Measurements from ENCODE around the gene APBB1IP. TPM values are rescaled to one million over a fixed set of nuclear protein-coding genes. Genes with fewer than 3 reads are reported as not detected.
"Not testable (repeated sequence)": the region's sequence is repeated elsewhere in the genome, so short reads cannot be mapped to it uniquely, and the experiment has no call there.

The APBB1IP gene
- polyA plus RNA-seq, 2 of the 4 experiments (the other 2 are of a cell fraction), result 0.96 to 9.2 TPM

DNA sequence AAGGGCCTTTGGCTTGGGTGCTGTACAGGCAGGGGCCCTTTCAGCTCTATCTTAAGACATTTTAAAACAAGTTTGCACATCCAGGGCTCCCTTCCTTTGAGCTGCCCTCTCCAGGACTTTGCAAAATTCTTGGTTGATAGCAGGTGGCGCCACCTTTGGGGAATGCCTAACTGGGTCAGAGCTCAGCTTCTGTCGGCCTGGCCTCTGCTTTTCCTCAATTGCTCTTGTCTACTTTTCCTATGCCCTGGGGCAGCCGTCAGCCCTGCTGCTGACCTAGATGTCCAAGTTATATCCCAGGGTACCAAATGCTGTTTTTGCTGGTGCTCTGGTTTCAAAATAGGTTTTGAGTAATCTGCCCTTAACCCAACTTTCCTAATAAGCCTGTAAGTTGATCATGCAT lies 65.8 kb downstream of the APBB1IP start (continued):
- peak; percentile 25; the same call in 1 of the 3 replicates for TF ChIP-seq CTCF (IDR thresholded peaks at IDR 0.05)
- no peak for TF ChIP-seq ZFP36 (IDR thresholded peaks at IDR 0.05; ENCODE audit: borderline replicate concordance, partially characterized antibody)
- TF ChIP-seq ESRRA (IDR thresholded peaks at IDR 0.05; ENCODE audit: borderline replicate concordance, low read length), result no peak
- no peak for TF ChIP-seq RCOR1 (IDR thresholded peaks at IDR 0.05; ENCODE audit: low read depth, low read length)
- no peak for TF ChIP-seq GATA3 (IDR thresholded peaks at IDR 0.05; ENCODE audit: borderline replicate concordance)
- TF ChIP-seq FOSB (CRISPR knock-in tag; IDR thresholded peaks at IDR 0.05), result no peak
- no peak for TF ChIP-seq RNF2 (IDR thresholded peaks at IDR 0.05; ENCODE audit: borderline replicate concordance, low read depth)
- no peak for TF ChIP-seq POLR2AphosphoS2 (conservative IDR thresholded peaks at IDR 0.05; ENCODE audit: low read length)

GRCh38 chr10:26504429-26504828 lies 66.3 kb downstream of the APBB1IP start:
- WGBS (ENCODE audit: missing lambda C conversion rate), result 85% methylated on average over 10 of the region's 10 CpGs
- H3K4me3 ChIP-seq; FAIRE-seq; H3K9me3 ChIP-seq; ATAC-seq; DNase-seq (ENCODE audit: low read depth in 1 of 2, low spot score in 1 of 2); H3K4me1 ChIP-seq; H3K27ac ChIP-seq; POLR2A ChIA-PET; H3K4me2 ChIP-seq: not testable (repeated sequence)
- CTCF ChIA-PET, result interaction anchor here (0.7 to 1.8 kb wide), 6 partner anchors 11 to 160 kb away, joined by 3 to 10 read pairs (median 4); no protein-coding TSS in a partner anchor

DNA sequence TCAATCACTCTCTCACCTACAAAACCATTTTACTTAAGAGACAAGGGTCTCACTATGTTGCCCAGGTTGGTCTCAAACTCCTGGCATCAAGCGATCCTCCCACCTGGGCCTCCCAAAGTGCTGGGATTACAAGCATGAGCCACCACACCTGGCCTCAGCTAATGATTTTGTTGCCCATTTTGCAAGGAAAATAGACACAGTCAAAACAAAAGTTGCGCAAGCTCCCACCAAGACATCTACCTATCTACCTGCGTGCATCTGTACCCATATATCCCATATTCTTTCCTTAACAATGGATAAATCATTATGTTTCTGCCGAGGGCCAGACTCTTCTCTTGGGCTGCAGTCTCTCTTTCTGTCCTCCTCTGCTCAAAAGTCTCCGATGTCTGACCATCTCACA lies 67.3 kb downstream of the APBB1IP start:
- ATAC-seq, result no peak
- no peak overlapping the region for H3K27ac ChIP-seq
- no peak overlapping the region for H3K4me2 ChIP-seq
- no peaks in the 10 kb centered on the region for H3K9me3 ChIP-seq
- CTCF ChIA-PET, result no interaction called here
- H3K4me3 ChIP-seq, result no peak overlapping the region
- TF ChIP-seq BCL3 (IDR thresholded peaks at IDR 0.05) (no peak), EHF (CRISPR knock-in tag; IDR thresholded peaks at IDR 0.05) (no peak), CEBPB (IDR thresholded peaks at IDR 0.05) (peak; percentile 48 to 51; a peak in 2 of 4 replicates), HOXB13 (CRISPR knock-in tag; IDR thresholded peaks at IDR 0.05; ENCODE audit: low read depth) (no peak)
- H3K4me1 ChIP-seq, result no peaks in the 10 kb centered on the region
- 81% methylated on average over 5 of the region's 5 CpGs for WGBS (ENCODE audit: missing lambda C conversion rate)
- no peak for DNase-seq (ENCODE audit: low read depth in 1 of 2, low spot score in 1 of 2)
- POLR2A ChIA-PET, result no interaction called here
- no peak for FAIRE-seq

DNA sequence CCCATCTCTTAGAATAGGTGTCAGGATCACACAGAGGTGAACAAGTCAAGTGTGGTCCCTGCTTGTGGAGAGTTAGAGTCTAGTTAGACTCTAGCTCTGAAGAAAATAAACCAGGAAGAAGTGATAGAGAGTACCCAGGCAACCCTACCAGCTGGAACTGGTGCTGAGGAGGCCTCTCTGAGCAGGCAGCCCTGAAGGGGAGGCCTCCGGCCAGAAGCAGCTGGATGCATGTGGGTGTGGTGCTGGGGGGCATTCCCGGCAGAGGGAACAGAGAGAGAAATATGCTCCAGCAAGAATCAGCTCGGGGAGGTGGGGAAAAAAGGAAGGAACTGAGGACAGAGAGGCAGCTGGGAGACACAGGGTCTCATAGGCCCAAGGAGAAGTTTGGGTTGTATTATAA lies 68.6 kb downstream of the APBB1IP start:
- H3K27ac ChIP-seq, result peak overlapping the region in 1 of 2 experiments; percentile 59; a peak in 3 of 6 replicates
- no peak for ATAC-seq
- no peak for TF ChIP-seq JUN (IDR thresholded peaks at IDR 0.05)
- TF ChIP-seq, protein P1, sequence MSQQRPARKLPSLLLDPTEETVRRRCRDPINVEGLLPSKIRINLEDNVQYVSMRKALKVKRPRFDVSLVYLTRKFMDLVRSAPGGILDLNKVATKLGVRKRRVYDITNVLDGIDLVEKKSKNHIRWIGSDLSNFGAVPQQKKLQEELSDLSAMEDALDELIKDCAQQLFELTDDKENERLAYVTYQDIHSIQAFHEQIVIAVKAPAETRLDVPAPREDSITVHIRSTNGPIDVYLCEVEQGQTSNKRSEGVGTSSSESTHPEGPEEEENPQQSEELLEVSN (IDR thresholded peaks at IDR 0.05; ENCODE audit: borderline replicate concordance, low read depth), result no peak
- no peak for TF ChIP-seq CHD2 (IDR thresholded peaks at IDR 0.05; ENCODE audit: low read length, partially characterized antibody)
- TF ChIP-seq, protein P2, sequence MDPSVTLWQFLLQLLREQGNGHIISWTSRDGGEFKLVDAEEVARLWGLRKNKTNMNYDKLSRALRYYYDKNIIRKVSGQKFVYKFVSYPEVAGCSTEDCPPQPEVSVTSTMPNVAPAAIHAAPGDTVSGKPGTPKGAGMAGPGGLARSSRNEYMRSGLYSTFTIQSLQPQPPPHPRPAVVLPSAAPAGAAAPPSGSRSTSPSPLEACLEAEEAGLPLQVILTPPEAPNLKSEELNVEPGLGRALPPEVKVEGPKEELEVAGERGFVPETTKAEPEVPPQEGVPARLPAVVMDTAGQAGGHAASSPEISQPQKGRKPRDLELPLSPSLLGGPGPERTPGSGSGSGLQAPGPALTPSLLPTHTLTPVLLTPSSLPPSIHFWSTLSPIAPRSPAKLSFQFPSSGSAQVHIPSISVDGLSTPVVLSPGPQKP (IDR thresholded peaks at IDR 0.05; ENCODE audit: low read depth, low read length), result no peak
- TF ChIP-seq NPAS2 (CRISPR knock-in tag; IDR thresholded peaks at IDR 0.05; ENCODE audit: borderline replicate concordance), result no peak
- TF ChIP-seq SMC3 (IDR thresholded peaks at IDR 0.05), result no peak
- TF ChIP-seq RARB (CRISPR knock-in tag; IDR thresholded peaks at IDR 0.05), result no peak
- no peak for TF ChIP-seq BHLHE40 (IDR thresholded peaks at IDR 0.05; ENCODE audit: low read depth, low read length)
- TF ChIP-seq PBX3 (IDR thresholded peaks at IDR 0.05), result no peak
- TF ChIP-seq EP300 (IDR thresholded peaks at IDR 0.05), result no peak
- TF ChIP-seq ZSCAN20 (CRISPR knock-in tag; IDR thresholded peaks at IDR 0.05), result no peak
- TF ChIP-seq ZNF302 (CRISPR knock-in tag; IDR thresholded peaks at IDR 0.05), result no peak
- no peak for TF ChIP-seq CBX2 (IDR thresholded peaks at IDR 0.05; ENCODE audit: borderline replicate concordance, low read depth)
- DNase-seq (ENCODE audit: low read depth in 1 of 2, low spot score in 1 of 2), result no peak
- H3K4me1 ChIP-seq, result no peaks in the 10 kb centered on the region
- POLR2A ChIA-PET, result no interaction called here
- FAIRE-seq, result no peak
- H3K4me2 ChIP-seq, result no peak overlapping the region
- CTCF ChIA-PET, result interaction anchor here (0.9 kb wide), 1 partner anchor 100 kb away, joined by 4 read pairs; no protein-coding TSS in a partner anchor
- 60% methylated on average over 3 of the region's 3 CpGs for WGBS (ENCODE audit: missing lambda C conversion rate)
- H3K4me3 ChIP-seq, result no peak overlapping the region
- H3K9me3 ChIP-seq, result no peaks in the 10 kb centered on the region

Data from A549 (cell line).